ENCODE data around the gene CLEC12A. TPM values are rescaled to one million over a fixed set of nuclear protein-coding genes. Genes with fewer than 3 reads are reported as not detected.

The CLEC12A gene
- total RNA-seq = not detected in 2 replicates

DNA sequence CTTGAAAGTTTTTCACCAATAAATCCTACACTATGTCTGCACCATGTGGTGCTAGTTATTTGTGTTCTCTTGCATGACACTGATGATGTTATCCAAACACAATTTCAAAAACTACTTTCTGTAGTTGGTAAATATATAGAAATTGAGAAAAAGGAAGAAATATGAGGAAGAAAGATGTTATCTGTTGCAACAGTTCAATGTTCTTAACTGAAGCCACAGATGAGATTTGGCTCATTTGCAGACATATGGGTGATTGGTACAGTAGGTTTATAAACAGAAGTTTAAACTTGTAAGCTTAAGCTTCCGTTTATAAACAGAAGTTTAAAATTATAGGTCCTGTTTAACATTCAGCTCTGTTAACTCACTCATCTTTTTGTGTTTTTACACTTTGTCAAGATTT, at the start of gene CLEC12A:
Gene CLEC12A, plus strand, starts transcription at position 229 of the 400 bp plus-strand sequence. CDS start 188 bp downstream, outside the sequence.

DNA sequence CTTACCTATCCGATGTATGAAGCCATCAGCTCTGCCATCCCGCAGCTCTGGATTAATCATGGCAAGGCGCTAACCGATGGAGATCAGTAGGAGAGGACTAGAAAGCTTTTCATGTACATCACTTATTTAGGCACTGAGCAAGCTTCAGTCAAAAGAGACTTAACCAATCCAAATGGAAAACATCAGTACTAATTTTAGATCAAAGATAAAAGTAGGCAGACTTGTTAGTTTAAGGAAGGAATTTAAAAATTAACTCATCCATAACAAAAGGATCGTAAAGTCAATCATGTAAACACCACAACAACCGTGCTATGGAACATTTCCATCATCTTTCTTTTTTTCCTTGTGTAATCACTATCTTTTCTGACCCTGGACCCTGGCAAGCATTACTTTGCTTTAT, 38.9 kb upstream of the CLEC12A start, which contains the start of gene CLEC2A:
Gene CLEC2A, minus strand, starts transcription at position 101 of the 400 bp plus-strand sequence. Its CDS starts 41 bp downstream, at position 60.

DNA sequence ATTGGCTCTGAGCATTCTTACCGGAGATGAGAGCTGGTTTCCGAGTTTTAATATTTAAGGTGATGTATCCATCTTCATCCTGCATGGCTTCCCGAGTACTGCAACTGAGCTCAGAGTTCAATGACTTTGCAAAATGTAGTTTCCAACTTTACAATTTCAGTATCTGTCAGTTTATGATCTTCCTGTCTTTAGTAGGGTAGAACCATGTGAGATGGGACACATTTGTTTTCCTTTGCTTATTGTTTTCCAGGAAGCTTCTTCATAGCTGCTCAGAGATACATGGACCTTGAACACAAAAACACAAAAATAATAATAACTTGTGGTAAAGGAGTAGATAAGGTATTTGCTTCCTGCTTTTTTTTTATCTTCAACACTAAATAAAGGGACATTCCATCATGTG, 27.8 kb downstream of the CLEC12A start, which contains the start of gene CLEC1B:
Gene CLEC1B, minus strand, starts transcription at position 106 of the 400 bp plus-strand sequence. Its CDS starts 21 bp downstream, at position 85.

DNA sequence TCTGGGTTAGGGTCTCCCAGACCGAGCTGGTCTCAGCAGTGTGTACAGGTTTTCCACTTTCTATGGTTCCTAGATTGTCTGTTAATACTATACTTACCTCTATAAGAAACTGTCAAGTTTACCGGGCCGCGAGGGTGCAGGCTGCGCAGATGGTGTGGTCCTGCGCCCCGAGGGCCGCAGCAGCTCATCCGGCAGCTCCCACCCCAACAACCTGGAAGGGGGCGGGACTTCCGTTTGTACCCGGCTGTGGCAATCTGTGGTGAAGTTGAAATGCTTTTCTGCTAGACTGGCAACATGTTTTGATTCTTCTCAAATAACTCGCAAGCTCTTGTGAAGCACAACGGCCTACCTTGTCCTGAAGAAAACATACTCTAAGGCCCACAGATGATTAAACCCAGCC, 59.2 kb downstream of the CLEC12A start, which contains the start of gene CLEC9A:
Gene CLEC9A, plus strand, starts transcription at position 237 of the 400 bp plus-strand sequence. CDS start 22,006 bp downstream, outside the sequence.

Other genes starting within 250 kb of the CLEC12A start
- not detected in 2 replicates for gene CLECL1, start 238.3 kb upstream of the CLEC12A start, total RNA-seq
- 0.09 and 0.11 TPM in 2 replicates for gene CD69, start 210.5 kb upstream of the CLEC12A start, total RNA-seq
- 0.09 TPM in 1 of 2 replicates, not detected in the other for gene KLRF1, start 143.9 kb upstream of the CLEC12A start, total RNA-seq
- gene CLEC2B, start 102.1 kb upstream of the CLEC12A start, total RNA-seq = 45.6 and 83.1 TPM in 2 replicates
- not detected in 2 replicates for gene KLRF2, start 89.9 kb upstream of the CLEC12A start, total RNA-seq
- gene CLEC2A, start 39.0 kb upstream of the CLEC12A start, total RNA-seq = not detected in 2 replicates
- gene CLEC1B, start 27.7 kb downstream of the CLEC12A start, total RNA-seq = not detected in 2 replicates
- gene CLEC12B, start 39.2 kb downstream of the CLEC12A start, total RNA-seq = not detected in 2 replicates
- gene CLEC9A, start 59.3 kb downstream of the CLEC12A start, total RNA-seq = not detected in 2 replicates
- 14.4 and 15.8 TPM in 2 replicates for gene CLEC1A, start 127.6 kb downstream of the CLEC12A start, total RNA-seq
- gene CLEC7A, start 158.8 kb downstream of the CLEC12A start, total RNA-seq = 0.33 and 0.43 TPM in 2 replicates
- under 0.01 TPM in 1 of 2 replicates, not detected in the other for gene OLR1, start 200.7 kb downstream of the CLEC12A start, total RNA-seq
- not detected in 2 replicates for gene TMEM52B, start 207.6 kb downstream of the CLEC12A start, total RNA-seq
- 126 and 215 TPM in 2 replicates for gene GABARAPL1, start 241.5 kb downstream of the CLEC12A start, total RNA-seq

Data from dermis lymphatic vessel endothelial cell (primary cell).